Lower leg skin (tissue), 3 donors: ENCODE measurements around the gene CBX4.

Experiments used
- CTCF ChIP-seq, 3 donors: fragments of 450-650 bp; IDR thresholded peaks; one replicate each; pipeline ENCODE4 v1.5.1; 2016; ENCODE audit warnings: antibody characterized with exemption in 3 of 3, mild to moderate bottlenecking in 3 of 3, moderate library complexity in 2 of 3
- POLR2A ChIP-seq, 2 donors: fragments of 450-650 bp; IDR thresholded peaks; one replicate each; pipeline ENCODE4 v1.6.1; 2016 to 2017; ENCODE audit warnings: antibody characterized with exemption in 2 of 2, mild to moderate bottlenecking in 1 of 2, moderate library complexity in 1 of 2

- TF ChIP-seq CTCF (IDR thresholded peaks at IDR 0.05) (no peak), POLR2A (IDR thresholded peaks at IDR 0.05) (no peak)
Observed at GRCh38 chr17:79872762-79873161, 33.5 kb upstream of the CBX4 start.
